Posterior vena cava (tissue), 2 donors: ENCODE data around the gene INTS1. TPM values are rescaled to one million over a fixed set of nuclear protein-coding genes. Genes with fewer than 3 reads are reported as not detected.

Experiments used
- DNase-seq: peaks from one replicate; pipeline ENCODE4 v3.0.0-alpha.2; 2020; ENCODE audit warnings: low spot score
- intact Hi-C, 2 donors: fragments of 100-400 bp; cut with DNase I; formaldehyde crosslinking; loops; one replicate each; pipeline versions ENCODE4 v1.14.1 to v1.14.2; 2022 to 2023
- total RNA-seq, 2 donors: library from RNA; stranded (reverse); fragmentation: NEBNext Ultra II Directional; extraction: Animal tissue kit (Norgen Biotek cat#: 25700); gene quantifications; one replicate each; pipeline ENCODE4 v1.2.1, GENCODE V29; 2021
- donor health status: DM: yes; HTN: yes; CAD: no.
- donor health status: DM: yes; HTN: yes; CAD: no.

Gene INTS1
- total RNA-seq, 2 donors from 2014 or later: 50.3 to 55.1 TPM

GRCh38 chr7:1512781-1513656 lies 8.8 kb upstream of the INTS1 start:
- peak; percentile 93 for DNase-seq

DNA sequence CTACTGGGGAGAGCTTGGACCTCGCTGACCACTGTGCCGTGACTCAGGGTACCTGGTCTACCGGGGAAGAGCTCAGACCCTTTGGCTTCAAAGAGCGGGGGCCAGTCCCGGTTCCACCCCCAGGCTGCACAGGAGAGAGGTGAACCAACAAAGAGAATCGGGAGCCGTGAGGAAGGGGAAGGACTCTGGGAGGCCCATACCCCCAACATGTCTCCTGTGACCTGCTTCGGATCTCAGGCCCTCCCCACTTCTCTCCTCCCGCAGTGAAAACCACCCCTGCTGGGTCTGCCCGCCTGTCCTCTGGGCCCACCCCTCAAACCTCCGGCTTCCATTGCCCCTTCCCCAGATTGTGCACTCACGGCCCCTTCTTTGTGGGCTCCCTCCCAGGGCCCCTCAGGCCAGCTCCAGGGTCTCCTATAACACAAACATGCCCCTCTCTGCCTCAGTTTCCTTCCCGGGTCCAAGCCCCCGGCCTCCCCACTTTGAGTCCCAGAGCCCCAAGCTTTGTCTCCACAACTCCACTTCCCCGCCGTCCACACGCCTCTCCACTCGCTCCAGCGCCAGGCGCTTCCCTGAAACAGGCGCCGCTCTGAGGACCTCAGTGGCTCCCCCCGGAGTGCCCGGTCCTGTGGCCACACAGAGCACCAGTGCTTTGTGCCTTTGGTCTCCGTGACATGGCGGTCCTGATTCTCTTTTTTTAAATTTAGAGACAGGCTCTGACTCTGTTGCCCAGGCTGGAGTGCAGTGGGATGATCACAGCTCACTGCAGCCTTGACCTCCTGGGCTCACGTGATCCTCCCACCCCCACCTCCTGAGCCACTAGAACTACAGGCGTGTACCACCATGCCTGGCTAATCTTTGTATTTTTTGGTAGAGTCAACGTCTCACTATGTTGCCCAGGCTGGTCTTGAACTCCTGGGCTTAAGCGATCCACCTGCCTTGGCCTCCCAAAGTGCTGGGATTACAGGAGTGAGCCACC lies 7.5 kb upstream of the INTS1 start:
- intact Hi-C loops: no loop called here
- DNase-seq: no peak

More at GRCh38 chr7:1512781-1513656, 8.8 kb upstream of the INTS1 start:
- intact Hi-C loops: no loop called here

- intact Hi-C loops: no loop called here
Observed at GRCh38 chr7:1510780-1511154, 6.6 kb upstream of the INTS1 start.

GRCh38 chr7:1509226-1509625 lies 5.0 kb upstream of the INTS1 start:
- intact Hi-C loops: no loop called here
- no peak for DNase-seq

More at GRCh38 chr7:1510780-1511154, 6.6 kb upstream of the INTS1 start:
- no peak for DNase-seq

DNA sequence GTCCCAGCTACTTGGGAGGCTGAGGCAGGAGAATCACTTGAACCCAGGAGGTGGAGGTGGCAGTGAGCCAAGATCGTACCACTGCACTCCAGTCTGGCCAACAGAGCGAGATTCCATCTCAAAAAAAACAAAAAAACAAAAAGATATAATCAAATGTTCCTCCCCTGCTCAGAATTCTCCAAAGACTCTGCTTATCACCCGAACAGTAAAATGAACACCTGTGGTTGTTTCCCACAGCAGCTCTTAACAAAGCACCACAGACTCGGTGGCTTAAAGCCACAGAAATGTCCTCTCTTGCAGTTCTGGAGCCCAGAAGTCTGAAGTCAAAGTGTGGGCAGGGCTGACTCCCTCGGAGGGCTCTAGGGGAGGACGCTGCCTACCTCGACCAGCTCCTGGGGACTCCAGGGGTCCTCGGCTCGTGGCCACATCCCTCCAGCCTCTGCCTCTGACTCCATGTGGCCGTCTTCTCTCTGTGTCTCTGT lies 4.1 kb upstream of the INTS1 start:
- no peak for DNase-seq
- intact Hi-C loops: no loop called here

DNA sequence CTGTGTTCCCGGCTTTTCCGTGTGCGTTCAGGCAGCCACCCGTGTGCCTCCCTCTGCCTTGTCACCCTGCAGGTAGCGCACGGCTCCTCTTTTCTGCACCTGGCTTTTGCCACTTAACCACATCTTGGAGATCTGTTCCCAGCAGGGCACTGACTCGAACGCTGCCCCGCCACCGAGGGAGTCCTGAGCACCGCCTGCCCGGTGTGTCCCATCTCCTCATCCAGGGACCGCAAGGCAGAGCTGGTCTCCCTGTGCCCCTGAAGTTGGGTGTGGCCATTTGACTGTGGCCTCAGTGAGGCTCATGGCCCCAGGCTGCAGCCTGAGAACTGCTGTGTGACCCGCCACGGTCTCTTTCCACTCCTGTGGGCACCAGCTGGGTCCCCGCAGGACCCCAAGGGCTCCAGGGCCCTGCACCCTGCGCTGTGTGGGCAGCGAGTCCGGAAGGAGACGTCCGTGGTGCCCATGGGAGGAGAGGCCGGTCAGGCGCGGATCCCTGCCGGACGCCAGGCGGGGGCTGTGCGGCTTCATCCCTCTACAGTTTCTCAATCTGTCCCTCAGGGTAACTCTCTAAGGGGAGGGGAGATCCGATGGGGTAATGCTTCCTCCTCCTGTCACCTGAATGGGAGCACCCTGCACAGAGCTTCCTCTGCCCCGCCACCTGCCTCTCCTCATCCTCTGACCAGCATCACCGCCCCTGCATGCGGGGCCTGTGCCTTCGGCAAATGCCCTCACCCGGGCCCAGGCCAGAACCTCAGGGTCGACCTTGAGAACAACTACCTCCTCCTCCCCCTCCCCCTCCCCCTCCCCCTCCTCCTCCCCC lies 1.8 kb upstream of the INTS1 start:
- DNase-seq: no peak
- intact Hi-C loops: no loop called here

- intact Hi-C loops: no loop called here
Observed at GRCh38 chr7:1503390-1503789, 799 bp downstream of the INTS1 start.

GRCh38 chr7:1502845-1503244 lies 1.3 kb downstream of the INTS1 start:
- no peak for DNase-seq
- intact Hi-C loops: no loop called here

More at GRCh38 chr7:1503390-1503789, 799 bp downstream of the INTS1 start:
- no peak for DNase-seq

DNA sequence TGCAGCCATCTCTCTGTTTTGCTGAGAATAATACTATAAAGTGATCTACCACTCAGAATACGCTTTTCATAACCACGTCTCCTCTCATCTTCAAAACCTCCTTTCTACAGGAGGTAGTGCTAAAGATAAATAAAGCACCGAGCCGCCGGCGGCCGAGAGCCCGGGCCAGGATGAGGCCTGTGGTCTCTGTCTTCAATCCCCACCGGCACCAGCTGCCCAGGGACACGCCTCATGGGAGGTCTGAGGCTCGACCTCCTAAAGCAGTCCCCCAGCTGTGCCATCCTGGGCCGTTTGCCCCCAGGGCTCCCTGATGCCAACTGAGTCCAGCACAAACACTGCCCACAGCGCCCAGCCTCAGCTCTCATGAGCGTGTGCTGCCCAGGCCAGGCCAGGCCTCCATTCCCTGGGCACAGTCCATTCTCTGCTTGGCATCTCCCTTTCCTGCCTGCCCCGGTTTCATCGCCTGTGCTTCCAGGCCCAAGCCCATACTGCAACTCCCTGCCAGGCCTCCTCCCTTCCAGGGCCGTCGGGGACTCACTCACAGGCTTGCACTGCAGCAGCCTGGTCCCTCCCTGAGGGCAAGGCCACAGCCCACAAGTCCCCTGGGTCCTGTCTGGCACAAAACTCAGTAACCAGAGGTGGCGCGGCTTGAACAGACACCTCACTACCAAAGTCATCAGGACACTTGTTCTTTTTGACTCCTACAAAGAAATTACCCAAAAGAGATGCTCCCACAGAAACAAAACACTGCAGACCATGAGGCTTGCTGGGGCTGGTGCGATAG lies 2.5 kb downstream of the INTS1 start:
- intact Hi-C loops: no loop called here
- DNase-seq: no peak

- DNase-seq: no peak
- intact Hi-C loops: no loop called here
Observed at GRCh38 chr7:1500064-1500807, 4.0 kb downstream of the INTS1 start.

DNA sequence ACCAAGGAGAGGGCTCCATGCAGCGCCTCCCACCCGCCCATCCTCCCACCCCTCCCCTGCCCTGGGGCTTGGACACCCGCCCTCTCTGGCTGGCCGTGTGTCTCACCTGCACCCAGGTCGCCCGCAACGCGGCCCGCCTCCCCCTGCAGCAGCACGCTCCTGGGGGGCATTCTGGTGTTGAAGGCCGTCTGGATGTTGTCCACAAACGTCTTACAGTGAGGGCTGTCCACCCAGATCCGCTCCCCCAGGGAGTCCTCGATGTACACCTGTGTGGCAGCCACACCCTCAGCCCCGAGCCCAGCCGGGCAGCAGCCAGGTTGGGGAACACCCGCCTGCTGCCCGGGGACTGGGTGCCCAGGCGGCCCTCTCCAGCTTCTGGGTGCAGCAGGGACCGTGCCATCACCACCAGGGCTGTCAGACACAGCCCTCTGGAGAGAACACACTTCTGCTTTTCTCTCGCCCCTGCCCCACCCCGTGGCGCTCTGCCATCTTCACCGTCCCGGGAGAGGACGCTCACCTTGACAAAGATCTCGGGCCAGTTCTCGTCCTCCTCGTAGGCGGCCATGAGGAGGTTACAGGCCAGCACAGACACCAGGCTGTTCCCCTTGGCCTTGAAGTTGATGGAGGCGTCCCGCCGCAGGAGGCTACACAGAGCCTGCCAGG lies 4.7 kb downstream of the INTS1 start:
- no peak for DNase-seq
- intact Hi-C loops: no loop called here

DNA sequence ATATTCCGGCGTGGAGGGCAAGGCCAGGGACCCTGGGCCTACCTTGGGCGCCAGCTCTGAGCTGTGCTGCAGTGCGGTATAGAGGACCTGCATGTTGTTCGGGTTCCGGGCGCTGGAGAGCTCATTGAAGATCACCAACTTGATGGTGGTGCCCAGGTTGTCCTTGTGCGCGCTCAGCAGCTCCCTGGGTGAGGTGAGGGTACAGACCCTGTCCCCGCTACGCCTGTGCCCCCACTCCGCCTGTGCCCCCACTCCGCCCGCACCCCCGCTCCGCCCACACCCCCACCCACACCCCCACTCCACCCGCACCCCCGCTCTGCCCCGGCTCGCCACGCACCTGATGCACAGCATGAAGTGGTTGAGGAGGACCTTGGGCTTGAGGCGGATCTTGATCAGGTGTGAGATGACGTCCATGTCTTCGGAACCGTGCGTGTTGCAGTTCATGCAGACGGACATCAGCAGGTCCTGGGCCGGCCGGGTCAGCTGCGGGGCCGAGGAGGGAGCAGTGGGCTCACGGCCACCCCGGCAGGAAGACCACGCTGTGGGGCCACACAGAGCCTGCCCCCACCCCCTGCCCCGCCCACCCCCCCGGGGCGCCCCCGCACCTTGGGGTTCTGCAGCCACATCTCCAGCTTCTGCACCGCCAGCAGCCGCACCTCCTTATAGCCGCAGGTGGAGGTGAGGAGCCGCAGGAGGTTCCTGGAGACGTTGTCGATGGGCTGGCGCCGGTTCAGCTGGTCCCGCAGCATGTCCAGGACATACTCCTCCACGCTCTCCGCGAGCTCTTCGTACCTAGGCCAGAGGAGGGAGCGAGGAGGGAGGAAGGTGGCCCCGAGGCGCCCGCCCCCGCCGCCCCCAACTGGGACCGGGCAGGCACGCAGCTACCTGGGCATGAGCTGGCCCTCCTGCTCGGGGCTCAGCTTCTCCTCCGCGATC lies 5.6 kb downstream of the INTS1 start:
- intact Hi-C loops: no loop called here
- DNase-seq: no peak

DNA sequence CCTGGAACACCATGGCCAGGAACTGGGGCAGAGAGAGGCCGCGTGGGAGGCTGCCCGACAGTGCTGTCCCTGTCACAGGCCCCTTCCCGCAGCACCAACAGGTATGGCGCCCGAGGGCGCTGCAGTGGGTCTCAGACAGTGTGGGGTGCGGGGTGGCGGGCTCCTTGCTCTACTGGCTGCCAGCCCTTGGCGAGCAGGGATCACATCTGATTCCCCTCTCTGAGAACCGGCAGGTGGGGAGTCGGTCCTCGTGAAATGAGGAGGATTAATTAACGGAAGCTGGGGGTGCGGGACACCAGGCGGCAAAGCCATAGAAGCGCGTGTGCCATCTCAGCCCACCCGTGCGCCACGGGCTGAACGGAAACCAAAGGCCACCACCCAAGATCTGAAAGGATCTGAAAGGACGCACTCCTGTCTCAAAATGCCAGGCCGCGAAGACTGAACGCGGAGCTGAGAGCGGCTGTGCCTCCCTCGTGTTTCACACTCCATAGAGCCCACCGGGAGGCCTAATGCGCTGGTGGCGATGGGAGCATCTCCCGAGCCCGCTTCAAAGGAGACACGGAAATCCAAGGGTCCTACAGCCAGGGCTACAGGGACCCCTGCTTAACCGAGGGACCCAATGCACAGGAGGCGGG lies 6.8 kb downstream of the INTS1 start:
- DNase-seq: no peak
- intact Hi-C loops: no loop called here

DNA sequence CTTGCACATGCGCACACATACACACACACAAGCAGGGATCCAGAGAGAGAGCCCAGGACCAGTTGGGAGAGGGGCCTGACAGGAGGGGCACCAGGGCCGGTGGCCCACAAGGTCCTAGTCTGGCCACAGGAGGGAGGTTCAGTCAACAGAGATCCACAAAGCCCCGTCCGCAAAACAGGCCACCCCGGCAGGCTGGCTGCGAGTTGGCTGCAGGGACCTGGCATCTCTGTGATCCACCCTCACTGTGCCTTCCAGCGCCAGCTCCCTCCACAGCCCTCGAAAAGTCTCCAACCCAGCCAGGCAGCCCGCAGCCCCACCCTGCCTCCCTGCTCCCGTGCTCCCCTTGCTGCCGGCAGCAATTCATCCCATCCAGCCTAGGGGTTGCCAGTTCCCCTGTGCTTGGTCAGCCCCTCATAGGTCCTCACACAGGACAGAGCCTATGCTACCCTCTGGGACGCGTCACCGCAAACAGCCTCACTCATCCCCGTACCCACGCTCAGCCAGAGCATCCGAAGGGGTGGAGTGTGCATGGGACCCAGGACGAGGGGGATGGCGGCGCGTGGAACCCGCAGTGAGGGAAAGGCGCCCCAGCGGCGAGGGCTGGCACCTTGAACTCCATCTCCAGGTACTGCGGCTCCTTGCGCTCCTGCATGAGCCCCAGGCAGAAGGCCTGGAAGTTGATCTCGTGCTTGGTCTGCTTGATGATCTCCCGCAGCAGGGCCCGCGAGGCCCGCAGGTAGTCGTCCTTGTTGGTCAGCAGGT lies 7.5 kb downstream of the INTS1 start:
- intact Hi-C loops: no loop called here
- no peak for DNase-seq
